DMS114 treated with DMSO at 0.1 percent for 48 hours (cell line): ENCODE results near the gene SYCN.
"Not testable (repeated sequence)": the region's sequence is repeated elsewhere in the genome, so short reads cannot be mapped to it uniquely, and the experiment has no call there.

Experiments used
- DNase-seq: peaks from one replicate; lab custom pipeline; 2025; ENCODE audit not compliant: unreplicated experiment; lab: John Stamatoyannopoulos, UW

Gene SYCN

GRCh38 chr19:39230096-39230764 lies 26.2 kb upstream of the SYCN start:
- no peak for DNase-seq

GRCh38 chr19:39224910-39225309 lies 20.8 kb upstream of the SYCN start:
- DNase-seq = no peak

- no peak for DNase-seq
Observed at GRCh38 chr19:39223703-39224279, 19.7 kb upstream of the SYCN start.

GRCh38 chr19:39219108-39219507 lies 15.0 kb upstream of the SYCN start:
- DNase-seq = not testable (repeated sequence)

GRCh38 chr19:39218230-39219007 lies 14.4 kb upstream of the SYCN start:
- no peak for DNase-seq

GRCh38 chr19:39217094-39217493 lies 13.0 kb upstream of the SYCN start:
- DNase-seq = no peak

- DNase-seq = not testable (repeated sequence)
Observed at GRCh38 chr19:39215323-39215722, 11.3 kb upstream of the SYCN start.

GRCh38 chr19:39212375-39212742 lies 8.3 kb upstream of the SYCN start:
- no peak for DNase-seq

GRCh38 chr19:39211731-39212374 lies 7.8 kb upstream of the SYCN start:
- no peak for DNase-seq

GRCh38 chr19:39209196-39209595 lies 5.1 kb upstream of the SYCN start:
- no peak for DNase-seq

GRCh38 chr19:39208175-39208795 lies 4.2 kb upstream of the SYCN start:
- no peak for DNase-seq

- DNase-seq = no peak
Observed at GRCh38 chr19:39207293-39207836, 3.3 kb upstream of the SYCN start.

GRCh38 chr19:39206122-39206521 lies 2.1 kb upstream of the SYCN start:
- no peak for DNase-seq

GRCh38 chr19:39205449-39205764 lies 1.3 kb upstream of the SYCN start:
- no peak for DNase-seq

- no peak for DNase-seq
Observed at GRCh38 chr19:39202998-39203355, 1.1 kb downstream of the SYCN start.

- DNase-seq = no peak
Observed at GRCh38 chr19:39200803-39201115, 3.3 kb downstream of the SYCN start.

- DNase-seq = no peak
Observed at GRCh38 chr19:39200066-39200802, 3.8 kb downstream of the SYCN start.

- DNase-seq = no peak
Observed at GRCh38 chr19:39199025-39199424, 5.0 kb downstream of the SYCN start.

- no peak for DNase-seq
Observed at GRCh38 chr19:39197808-39198207, 6.3 kb downstream of the SYCN start.

- no peak for DNase-seq
Observed at GRCh38 chr19:39196860-39197562, 7.1 kb downstream of the SYCN start, which contains the start of gene NCCRP1. Gene NCCRP1, plus strand, starts transcription at chr19:39196964. Its CDS starts 19 bp downstream, at chr19:39196983.
